Liver (tissue), 3 donors: Measurements from ENCODE around the gene PPM1A.

ENCODE experiments used
- ATF3 ChIP-seq: IDR thresholded peaks from 2 replicates; pipeline ENCODE4 v1.6.1; 2016; ENCODE audit warnings: antibody characterized with exemption
- GABPA ChIP-seq, 2 donors: IDR thresholded peaks in 1 of 2; conservative IDR thresholded peaks in 1 of 2; 2 replicates each; pipeline ENCODE4 v1.6.1; 2016; ENCODE audit warnings: antibody characterized with exemption in 2 of 2, mild to moderate bottlenecking in 1 of 2, moderate library complexity in 1 of 2
- HNF4G ChIP-seq: IDR thresholded peaks from 2 replicates; pipeline ENCODE4 v1.6.1; 2016; ENCODE audit warnings: antibody characterized with exemption
- RAD21 ChIP-seq, 2 donors: IDR thresholded peaks; 2 replicates each; pipeline ENCODE4 v1.6.1; 2016; ENCODE audit warnings: antibody characterized with exemption in 2 of 2, mild to moderate bottlenecking in 2 of 2
- REST ChIP-seq: IDR thresholded peaks from 2 replicates; pipeline ENCODE4 v1.6.1; 2016; ENCODE audit warnings: antibody characterized with exemption, mild to moderate bottlenecking
- TAF1 ChIP-seq: conservative IDR thresholded peaks from 2 replicates; pipeline ENCODE4 v1.6.1; 2016; ENCODE audit warnings: antibody characterized with exemption, mild to moderate bottlenecking
- YY1 ChIP-seq: IDR thresholded peaks from 2 replicates; pipeline ENCODE4 v1.6.1; 2016; ENCODE audit warnings: antibody characterized with exemption, mild to moderate bottlenecking
- TF ChIP-seq, protein P1 (sequence below): fragments of 150-350 bp; IDR thresholded peaks from 2 replicates; pipeline ENCODE4 v1.5.1; 2017; ENCODE audit warnings: improper control_type of control experiment, low read depth, low read length; ENCODE audit not compliant: missing input control
- donor health status: healthy.
- donor health status: healthy.

DNA sequence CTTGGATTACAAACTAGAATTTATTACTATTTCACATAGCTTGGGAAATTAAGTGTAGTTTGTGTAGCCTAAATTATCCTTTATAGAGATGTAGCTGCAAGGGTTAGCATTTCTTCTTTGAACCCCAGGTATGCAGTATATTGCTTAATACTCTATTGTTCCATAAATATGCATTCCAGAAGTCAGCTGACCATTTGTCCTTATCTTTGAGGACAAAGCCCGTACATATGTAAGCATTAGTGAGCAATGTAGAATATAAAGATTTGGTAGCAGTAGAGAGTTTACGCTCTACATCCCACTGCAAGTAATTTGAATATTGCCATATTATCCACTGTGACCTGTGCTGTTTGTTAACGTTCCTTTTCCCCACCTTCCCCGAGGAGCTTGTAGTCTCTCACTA, 26.9 kb downstream of the PPM1A start:
- TF ChIP-seq, protein P1, sequence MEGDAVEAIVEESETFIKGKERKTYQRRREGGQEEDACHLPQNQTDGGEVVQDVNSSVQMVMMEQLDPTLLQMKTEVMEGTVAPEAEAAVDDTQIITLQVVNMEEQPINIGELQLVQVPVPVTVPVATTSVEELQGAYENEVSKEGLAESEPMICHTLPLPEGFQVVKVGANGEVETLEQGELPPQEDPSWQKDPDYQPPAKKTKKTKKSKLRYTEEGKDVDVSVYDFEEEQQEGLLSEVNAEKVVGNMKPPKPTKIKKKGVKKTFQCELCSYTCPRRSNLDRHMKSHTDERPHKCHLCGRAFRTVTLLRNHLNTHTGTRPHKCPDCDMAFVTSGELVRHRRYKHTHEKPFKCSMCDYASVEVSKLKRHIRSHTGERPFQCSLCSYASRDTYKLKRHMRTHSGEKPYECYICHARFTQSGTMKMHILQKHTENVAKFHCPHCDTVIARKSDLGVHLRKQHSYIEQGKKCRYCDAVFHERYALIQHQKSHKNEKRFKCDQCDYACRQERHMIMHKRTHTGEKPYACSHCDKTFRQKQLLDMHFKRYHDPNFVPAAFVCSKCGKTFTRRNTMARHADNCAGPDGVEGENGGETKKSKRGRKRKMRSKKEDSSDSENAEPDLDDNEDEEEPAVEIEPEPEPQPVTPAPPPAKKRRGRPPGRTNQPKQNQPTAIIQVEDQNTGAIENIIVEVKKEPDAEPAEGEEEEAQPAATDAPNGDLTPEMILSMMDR, result no peak
- TF ChIP-seq YY1 (no peak), ATF3 (no peak), REST (no peak), TAF1 (no peak), RAD21 (IDR thresholded peaks at IDR 0.05) (no peak), HNF4G (no peak), GABPA (IDR thresholded peaks at IDR 0.05 in 1 of 2, conservative IDR thresholded peaks at IDR 0.05 in 1 of 2) (no peak)
